ENCODE data around the gene HHEX.

GRCh38 chr10:92657024-92657423, 32.7 kb upstream of the HHEX start:
- TF ChIP-seq CTCF (IDR thresholded peaks at IDR 0.05), result no peak
- TF ChIP-seq POLR2AphosphoS5 (IDR thresholded peaks at IDR 0.05), result no peak
- TF ChIP-seq EP300 (IDR thresholded peaks at IDR 0.05), result no peak
- no peak for TF ChIP-seq POLR2A (IDR thresholded peaks at IDR 0.05)
